ENCODE results near the gene WWP2.

DNA sequence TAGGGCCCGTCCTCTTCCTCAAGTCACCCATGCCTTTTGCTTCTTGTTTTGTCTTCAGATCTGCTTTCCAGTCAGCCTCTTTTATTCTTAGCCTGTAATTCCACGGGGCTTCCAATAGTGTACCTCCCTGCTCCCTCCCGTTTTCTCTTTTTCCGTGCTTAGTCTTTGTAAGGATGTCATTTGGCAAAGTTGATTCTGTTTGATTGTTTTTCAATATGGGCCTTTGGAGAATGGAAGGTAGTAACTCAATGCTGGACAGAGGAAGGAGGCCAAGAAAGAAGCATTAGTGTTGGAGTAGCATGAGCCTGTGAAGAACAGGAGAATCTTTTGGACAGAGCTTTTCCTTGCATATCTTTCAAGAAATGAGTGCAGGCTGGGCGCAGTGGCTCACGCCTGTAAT, 6.5 kb downstream of the WWP2 start:
- no peak for TF ChIP-seq POLR2A (IDR thresholded peaks at IDR 0.05)
- TF ChIP-seq, protein P1, sequence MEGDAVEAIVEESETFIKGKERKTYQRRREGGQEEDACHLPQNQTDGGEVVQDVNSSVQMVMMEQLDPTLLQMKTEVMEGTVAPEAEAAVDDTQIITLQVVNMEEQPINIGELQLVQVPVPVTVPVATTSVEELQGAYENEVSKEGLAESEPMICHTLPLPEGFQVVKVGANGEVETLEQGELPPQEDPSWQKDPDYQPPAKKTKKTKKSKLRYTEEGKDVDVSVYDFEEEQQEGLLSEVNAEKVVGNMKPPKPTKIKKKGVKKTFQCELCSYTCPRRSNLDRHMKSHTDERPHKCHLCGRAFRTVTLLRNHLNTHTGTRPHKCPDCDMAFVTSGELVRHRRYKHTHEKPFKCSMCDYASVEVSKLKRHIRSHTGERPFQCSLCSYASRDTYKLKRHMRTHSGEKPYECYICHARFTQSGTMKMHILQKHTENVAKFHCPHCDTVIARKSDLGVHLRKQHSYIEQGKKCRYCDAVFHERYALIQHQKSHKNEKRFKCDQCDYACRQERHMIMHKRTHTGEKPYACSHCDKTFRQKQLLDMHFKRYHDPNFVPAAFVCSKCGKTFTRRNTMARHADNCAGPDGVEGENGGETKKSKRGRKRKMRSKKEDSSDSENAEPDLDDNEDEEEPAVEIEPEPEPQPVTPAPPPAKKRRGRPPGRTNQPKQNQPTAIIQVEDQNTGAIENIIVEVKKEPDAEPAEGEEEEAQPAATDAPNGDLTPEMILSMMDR (IDR thresholded peaks at IDR 0.05) = no peak
- no peak for TF ChIP-seq POLR2AphosphoS5 (IDR thresholded peaks at IDR 0.05)
- TF ChIP-seq EP300 (IDR thresholded peaks at IDR 0.05) = no peak

Data from upper lobe of left lung (tissue), 4 donors.